Stimulated activated CD4-positive, alpha-beta T cell treated with anti-CD3 and anti-CD28 coated beads, Interleukin-15, amount 100 ng/mL, for 1 hour (primary cell): ENCODE measurements around the gene METAP1.
"Not testable (repeated sequence)": the region's sequence is repeated elsewhere in the genome, so short reads cannot be mapped to it uniquely, and the experiment has no call there.

Experiments
- DNase-seq, 2 donors: peaks; one replicate each; pipeline ENCODE4 v3.0.0-alpha.2; 2020; ENCODE audit warnings: low read depth in 1 of 2, low spot score in 1 of 2

Gene METAP1

GRCh38 chr4:99091216-99091575 is 95.7 kb downstream of the METAP1 start:
- DNase-seq, result no peak

- DNase-seq, result not testable (repeated sequence)
Measured at GRCh38 chr4:99091841-99092240, 96.3 kb downstream of the METAP1 start.

- DNase-seq, result no peak
Measured at GRCh38 chr4:99099311-99099710, 103.8 kb downstream of the METAP1 start.

- DNase-seq, result not testable (repeated sequence)
Measured at GRCh38 chr4:99099814-99100213, 104.3 kb downstream of the METAP1 start.

GRCh38 chr4:99100876-99101275 is 105.4 kb downstream of the METAP1 start:
- no peak for DNase-seq

GRCh38 chr4:99102634-99103033 is 107.1 kb downstream of the METAP1 start:
- no peak for DNase-seq

- no peak for DNase-seq
Measured at GRCh38 chr4:99103166-99103565, 107.6 kb downstream of the METAP1 start.

GRCh38 chr4:99104153-99104552 is 108.6 kb downstream of the METAP1 start:
- no peak for DNase-seq

- not testable (repeated sequence) for DNase-seq
Measured at GRCh38 chr4:99109286-99109685, 113.8 kb downstream of the METAP1 start.
